HUES64 (cell line): ENCODE measurements around the gene ARMC7.
"Not testable (repeated sequence)": the region's sequence is repeated elsewhere in the genome, so short reads cannot be mapped to it uniquely, and the experiment has no call there.

ENCODE experiments used
- H3K27ac ChIP-seq: 2 replicates; pipeline ENCODE4 v1.7.0; 2013; ENCODE audit warnings: low read depth, low read length, inconsistent platforms
- H3K27me3 ChIP-seq: 2 replicates; pipeline ENCODE4 v1.6.1; 2013; ENCODE audit warnings: mild to moderate bottlenecking, low read length; ENCODE audit not compliant: insufficient read depth
- H3K36me3 ChIP-seq: 2 replicates; pipeline ENCODE4 v1.6.1; 2013; ENCODE audit warnings: mild to moderate bottlenecking, low read length; ENCODE audit not compliant: insufficient read depth
- H3K4me1 ChIP-seq: 2 replicates; pipeline ENCODE4 v1.6.1; 2013; ENCODE audit warnings: mild to moderate bottlenecking, low read length, moderate library complexity; ENCODE audit not compliant: insufficient read depth
- H3K4me3 ChIP-seq: 2 replicates; pipeline ENCODE4 v1.5.1; 2013; ENCODE audit warnings: mild to moderate bottlenecking, low read length, moderate library complexity
- H3K9ac ChIP-seq: 2 replicates; pipeline ENCODE4 v1.6.1; 2013; ENCODE audit warnings: mild to moderate bottlenecking, low read depth, low read length
- H3K9me3 ChIP-seq: 2 replicates; pipeline ENCODE4 v1.6.1; 2013; ENCODE audit warnings: low read depth, low read length; ENCODE audit not compliant: insufficient read depth
- WGBS: fragments of 150-250, 120-280 bp; methylation state at CpG from one replicate; pipeline ENCODE4 v1.1.7; 2013; ENCODE audit warnings: missing lambda C conversion rate; 5-methylcytosine and 5-hydroxymethylcytosine counted together

The ARMC7 gene

DNA sequence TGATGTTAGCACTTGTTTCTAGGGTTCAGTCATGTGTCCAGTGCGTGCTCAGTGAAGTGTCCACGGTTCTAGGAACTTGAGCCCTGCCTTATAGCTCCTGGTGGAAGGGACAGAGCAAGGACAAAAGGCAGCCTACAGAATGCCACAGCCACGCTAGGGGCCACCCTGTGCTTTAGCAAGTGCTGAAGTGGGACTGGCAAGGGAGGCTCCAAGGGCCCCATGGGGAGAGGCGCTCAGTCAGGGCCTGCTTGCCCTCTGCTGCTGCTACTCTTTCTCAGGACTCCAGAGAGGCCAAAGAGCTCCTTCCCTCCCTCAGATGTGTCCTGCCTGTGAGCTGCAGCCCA is 15.0 kb downstream of the ARMC7 start:
- Histone ChIP-seq H3K4me1 (no peaks in the 10 kb centered on the region), H3K9me3 (no peaks in the 10 kb centered on the region), H3K36me3 (peaks cover 18% of the 10 kb centered on the region), H3K27me3 (no peaks in the 10 kb centered on the region), H3K9ac (no peak overlapping the region), H3K4me3 (no peak overlapping the region), H3K27ac (no peak overlapping the region)
- WGBS, result 94% methylated on average over 4 of the region's 4 CpGs

DNA sequence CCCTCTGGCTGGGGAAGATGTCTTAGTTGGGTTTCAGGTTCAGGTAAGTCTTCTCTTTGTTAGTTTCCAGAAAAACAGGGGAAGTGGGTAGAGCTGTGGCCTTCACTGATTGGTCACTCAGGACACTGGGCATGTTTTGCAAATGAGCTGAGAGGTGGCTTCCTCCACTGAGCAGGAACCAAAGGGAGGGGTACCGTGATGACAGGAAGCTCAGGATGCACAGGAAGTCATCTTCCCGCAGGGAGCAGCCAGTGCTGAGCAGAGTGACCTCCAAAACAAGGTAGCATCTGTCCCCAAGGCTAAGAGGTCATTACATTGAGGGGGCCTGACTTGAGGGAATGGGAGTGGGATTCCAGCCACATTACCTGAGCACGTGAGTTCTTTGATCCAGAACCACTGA is 16.2 kb downstream of the ARMC7 start:
- Histone ChIP-seq H3K4me3 (no peak overlapping the region), H3K36me3 (peaks cover 23% of the 10 kb centered on the region), H3K9ac (no peak overlapping the region), H3K27ac (no peak overlapping the region), H3K4me1 (no peaks in the 10 kb centered on the region; the same call in 1 of the 2 replicates), H3K27me3 (no peaks in the 10 kb centered on the region), H3K9me3 (no peaks in the 10 kb centered on the region)
- 59% methylated on average over 3 of the region's 3 CpGs for WGBS

DNA sequence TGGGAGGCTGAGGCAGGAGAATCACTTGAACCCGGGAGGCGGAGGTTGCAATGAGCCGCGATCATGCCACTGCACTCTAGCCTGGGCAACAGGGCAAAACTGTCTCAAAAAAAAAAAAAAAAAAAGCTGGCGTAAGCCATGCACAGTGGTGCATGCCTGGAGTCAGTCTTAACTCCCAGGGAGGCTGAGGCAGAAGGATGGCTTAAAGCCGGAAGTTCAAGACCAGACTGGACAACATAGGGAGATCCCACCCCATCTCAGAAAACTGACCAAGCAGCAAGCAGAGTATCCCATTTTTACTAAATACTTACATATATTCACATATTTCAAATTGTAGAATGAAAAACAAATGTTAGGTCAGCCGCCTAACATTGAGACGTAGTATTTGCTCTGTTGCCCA is 17.2 kb downstream of the ARMC7 start:
- H3K9me3 ChIP-seq, result no peaks in the 10 kb centered on the region
- 93% methylated on average over 8 of the region's 8 CpGs for WGBS
- H3K27ac ChIP-seq, result no peak overlapping the region
- H3K4me3 ChIP-seq, result no peak overlapping the region
- H3K9ac ChIP-seq, result no peak overlapping the region
- H3K4me1 ChIP-seq, result no peaks in the 10 kb centered on the region; the same call in 1 of the 2 replicates
- peaks cover 20% of the 10 kb centered on the region for H3K36me3 ChIP-seq
- no peaks in the 10 kb centered on the region for H3K27me3 ChIP-seq

DNA sequence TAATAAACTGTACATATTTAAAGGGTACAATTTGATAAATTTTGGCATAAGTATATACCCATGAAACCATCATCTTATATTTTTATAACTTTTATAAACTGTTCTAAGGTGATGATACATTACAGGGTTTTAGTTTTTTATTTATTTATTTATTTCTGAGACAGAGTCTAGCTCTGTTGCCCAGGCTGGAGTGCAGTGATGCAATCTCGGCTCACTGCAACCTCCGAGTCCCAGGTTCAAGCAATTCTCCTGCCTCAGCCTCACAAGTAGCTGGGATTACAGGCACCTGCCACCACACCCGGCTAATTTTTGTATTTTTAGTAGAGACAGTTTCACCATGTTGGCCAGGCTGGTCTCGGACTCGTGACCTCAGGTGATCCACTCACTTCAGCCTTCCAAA is 18.2 kb downstream of the ARMC7 start:
- WGBS, result 97% methylated on average over 5 of the region's 5 CpGs
- H3K36me3 ChIP-seq, result peaks cover 20% of the 10 kb centered on the region
- not testable (repeated sequence) for H3K4me1 ChIP-seq, H3K4me3 ChIP-seq, H3K9ac ChIP-seq, H3K27me3 ChIP-seq, H3K9me3 ChIP-seq, H3K27ac ChIP-seq

DNA sequence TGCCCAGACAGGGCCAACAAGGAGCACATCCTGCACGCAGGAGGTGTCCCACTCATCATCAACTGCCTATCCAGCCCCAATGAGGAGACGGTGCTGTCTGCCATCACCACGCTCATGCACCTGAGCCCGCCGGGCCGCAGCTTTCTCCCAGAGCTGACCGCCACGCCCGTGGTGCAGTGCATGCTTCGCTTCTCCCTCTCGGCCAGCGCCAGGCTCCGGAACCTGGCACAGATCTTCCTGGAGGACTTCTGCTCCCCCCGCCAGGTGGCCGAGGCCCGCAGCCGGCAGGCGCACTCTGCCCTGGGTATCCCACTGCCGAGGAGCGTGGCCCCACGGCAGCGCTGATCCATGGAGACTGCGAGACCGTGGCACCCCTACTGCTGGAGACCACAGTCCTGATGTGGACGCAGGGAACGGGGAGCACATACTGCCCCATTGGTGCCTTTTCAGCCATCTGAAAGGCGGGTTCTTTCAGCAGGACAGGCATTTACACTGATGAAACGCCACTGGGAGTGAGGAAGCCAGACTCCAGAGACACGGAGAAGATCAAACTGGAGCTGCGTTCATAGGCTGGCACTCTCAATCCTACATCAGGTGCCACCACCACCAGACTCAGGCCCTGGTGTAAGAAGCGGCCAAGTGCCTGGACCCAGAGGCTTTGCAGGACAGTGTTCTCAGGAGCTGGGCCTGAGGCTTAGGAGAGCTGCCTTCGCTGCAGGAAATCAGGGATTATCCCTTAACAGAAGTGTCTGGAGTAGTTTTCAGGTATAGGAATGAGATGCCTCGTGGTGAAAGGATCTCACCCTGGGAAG is 19.1 kb downstream of the ARMC7 start:
- H3K27me3 ChIP-seq, result no peaks in the 10 kb centered on the region
- WGBS, result 94% methylated on average over 33 of the region's 33 CpGs
- no peak overlapping the region for H3K9ac ChIP-seq
- no peak overlapping the region for H3K27ac ChIP-seq
- no peak overlapping the region for H3K4me3 ChIP-seq
- H3K4me1 ChIP-seq, result no peaks in the 10 kb centered on the region; the same call in 1 of the 2 replicates
- H3K9me3 ChIP-seq, result no peaks in the 10 kb centered on the region
- H3K36me3 ChIP-seq, result peaks cover 20% of the 10 kb centered on the region

DNA sequence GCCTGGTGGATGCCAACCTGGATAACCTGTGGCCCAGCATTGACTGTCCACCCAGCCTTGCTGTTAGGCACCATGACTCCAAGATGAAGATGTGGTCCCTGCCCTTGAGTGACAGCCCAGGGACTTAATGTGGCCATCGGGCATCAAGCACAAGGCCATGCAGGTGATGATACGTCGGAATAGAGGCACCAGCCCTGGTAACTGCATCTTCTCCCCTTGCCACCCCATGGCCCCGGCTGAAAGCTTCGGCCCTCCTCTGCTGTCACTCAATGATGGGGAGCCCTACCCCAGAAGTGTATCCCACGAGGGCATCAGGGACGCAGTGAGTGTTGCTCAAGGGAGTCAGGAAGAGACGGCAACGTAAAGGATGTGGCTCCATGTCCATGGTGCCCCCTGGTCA is 19.8 kb downstream of the ARMC7 start:
- WGBS, result 90% methylated on average over 9 of the region's 9 CpGs
- no peaks in the 10 kb centered on the region; the same call in 1 of the 2 replicates for H3K4me1 ChIP-seq
- H3K4me3 ChIP-seq, result no peak overlapping the region
- H3K27ac ChIP-seq, result no peak overlapping the region
- H3K9ac ChIP-seq, result no peak overlapping the region
- peaks cover 22% of the 10 kb centered on the region for H3K36me3 ChIP-seq
- no peaks in the 10 kb centered on the region for H3K9me3 ChIP-seq
- no peaks in the 10 kb centered on the region for H3K27me3 ChIP-seq

DNA sequence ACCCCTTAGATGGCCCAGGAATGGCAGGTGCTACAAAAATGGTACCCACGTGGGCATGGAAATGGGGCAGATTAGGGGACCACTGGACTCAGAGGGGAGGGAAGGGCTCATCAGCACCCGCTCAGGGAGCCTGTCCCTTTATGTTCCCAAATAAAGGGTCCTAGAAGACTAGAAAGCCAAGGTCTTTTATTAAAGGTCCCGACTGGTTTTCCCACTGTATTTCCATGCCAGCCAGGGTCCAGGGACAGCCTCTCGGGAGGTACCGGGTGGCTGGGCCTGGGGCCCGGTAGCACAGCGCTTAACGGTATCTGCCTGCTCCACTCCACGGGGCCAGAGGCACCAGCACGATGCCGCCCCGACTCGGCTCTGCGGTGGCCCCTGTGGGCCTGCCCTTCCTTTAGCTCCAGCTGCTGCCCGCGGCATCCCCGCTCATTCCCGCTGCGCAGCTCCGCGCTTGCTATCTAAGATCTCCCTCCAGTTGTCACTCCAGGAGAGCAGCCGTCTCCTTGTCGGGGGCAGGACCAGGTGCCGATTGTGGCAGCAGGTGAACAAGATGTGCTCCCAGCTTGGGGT is 20.4 kb downstream of the ARMC7 start:
- Histone ChIP-seq H3K36me3 (peaks cover 27% of the 10 kb centered on the region), H3K4me1 (no peaks in the 10 kb centered on the region; the same call in 1 of the 2 replicates), H3K9ac (0 out of 2 replicates have a peak overlapping the region, but pooled peaks have one; percentile 94), H3K9me3 (no peaks in the 10 kb centered on the region), H3K4me3 (peak overlapping the region; percentile 85), H3K27me3 (no peaks in the 10 kb centered on the region), H3K27ac (no peak overlapping the region)
- WGBS, result 88% methylated on average over 24 of the region's 24 CpGs

DNA sequence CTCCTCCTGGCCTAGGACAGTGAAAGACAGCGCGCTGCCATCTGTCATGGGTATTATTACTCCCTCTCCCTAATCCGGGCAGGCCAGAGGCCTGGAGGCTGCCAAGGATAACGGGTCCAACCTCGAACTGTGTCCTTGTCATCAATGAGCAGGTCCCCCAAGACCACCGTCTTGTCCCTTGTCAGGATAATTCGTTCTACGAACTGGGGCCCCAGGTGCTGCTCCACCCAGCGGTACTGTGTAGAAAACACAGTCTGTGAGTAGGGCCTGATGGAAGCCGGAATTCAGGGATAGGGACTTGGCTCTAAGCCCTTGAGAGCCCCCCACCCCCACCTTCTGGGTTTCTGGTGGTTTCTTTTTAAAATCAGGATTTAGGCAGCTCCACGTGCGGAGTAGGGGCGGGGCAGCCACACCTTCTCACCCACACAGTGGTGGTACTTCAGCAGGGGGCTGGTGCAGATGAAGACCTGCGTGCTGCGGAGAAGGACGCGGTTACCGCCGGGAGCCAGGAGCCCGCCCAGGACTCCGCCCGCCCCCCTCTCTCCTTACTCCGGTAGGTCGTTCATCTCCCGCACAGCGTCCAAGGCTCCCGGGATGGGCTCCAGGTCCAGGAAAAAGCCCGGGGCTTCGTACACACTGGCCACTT is 21.0 kb downstream of the ARMC7 start:
- H3K27me3 ChIP-seq, result no peaks in the 10 kb centered on the region
- H3K4me1 ChIP-seq, result no peaks in the 10 kb centered on the region; the same call in 1 of the 2 replicates
- H3K36me3 ChIP-seq, result peaks cover 33% of the 10 kb centered on the region
- peak overlapping the region; percentile 85 for H3K4me3 ChIP-seq
- peak overlapping the region; percentile 94 for H3K9ac ChIP-seq
- no peaks in the 10 kb centered on the region for H3K9me3 ChIP-seq
- WGBS, result 9% methylated on average over 29 of the region's 29 CpGs
- H3K27ac ChIP-seq, result peak overlapping the region; percentile 93

DNA sequence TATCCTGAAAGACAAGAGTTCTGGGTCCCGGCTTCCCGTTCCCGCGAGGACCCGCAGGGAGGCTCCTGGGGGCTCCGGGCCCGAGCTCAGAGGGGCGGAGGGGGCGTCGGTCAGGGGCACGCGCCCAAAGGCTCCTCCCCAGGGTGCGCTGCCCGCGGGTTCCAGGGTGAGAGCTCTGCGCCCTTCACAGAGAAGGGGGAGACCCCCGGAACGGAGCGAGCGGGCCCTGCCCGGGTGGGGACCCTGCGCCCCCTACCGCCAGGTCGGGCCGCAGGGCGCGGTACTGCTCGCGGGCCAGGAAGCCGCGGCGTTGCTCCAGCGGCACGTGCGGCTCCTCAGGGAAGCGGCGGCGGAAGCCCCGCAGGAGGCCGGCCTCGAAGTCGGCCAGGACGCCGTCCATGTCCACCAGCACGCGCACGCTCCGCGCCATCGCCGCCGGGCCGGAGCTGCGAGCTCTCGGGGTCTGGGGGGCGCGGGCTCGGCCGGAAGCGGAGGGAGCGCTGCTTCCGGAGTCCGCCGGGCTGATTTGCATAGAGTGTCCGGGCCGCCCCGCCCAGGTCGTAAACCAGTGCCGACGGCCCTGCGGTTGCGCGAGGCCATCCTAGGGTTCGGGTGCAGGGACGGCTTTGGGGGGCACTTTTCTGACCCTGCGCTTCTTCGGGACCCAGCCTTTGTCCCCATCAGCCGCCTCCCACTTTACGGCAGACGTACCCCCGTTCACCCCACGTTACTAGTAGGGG is 21.7 kb downstream of the ARMC7 start, which contains the start of gene NT5C:
Gene NT5C (minus strand): TSS at position 465 of the 740 bp plus-strand sequence. CDS start 35 bp downstream, at position 430.
- WGBS, result under 1% methylated on average over 82 of the region's 82 CpGs

DNA sequence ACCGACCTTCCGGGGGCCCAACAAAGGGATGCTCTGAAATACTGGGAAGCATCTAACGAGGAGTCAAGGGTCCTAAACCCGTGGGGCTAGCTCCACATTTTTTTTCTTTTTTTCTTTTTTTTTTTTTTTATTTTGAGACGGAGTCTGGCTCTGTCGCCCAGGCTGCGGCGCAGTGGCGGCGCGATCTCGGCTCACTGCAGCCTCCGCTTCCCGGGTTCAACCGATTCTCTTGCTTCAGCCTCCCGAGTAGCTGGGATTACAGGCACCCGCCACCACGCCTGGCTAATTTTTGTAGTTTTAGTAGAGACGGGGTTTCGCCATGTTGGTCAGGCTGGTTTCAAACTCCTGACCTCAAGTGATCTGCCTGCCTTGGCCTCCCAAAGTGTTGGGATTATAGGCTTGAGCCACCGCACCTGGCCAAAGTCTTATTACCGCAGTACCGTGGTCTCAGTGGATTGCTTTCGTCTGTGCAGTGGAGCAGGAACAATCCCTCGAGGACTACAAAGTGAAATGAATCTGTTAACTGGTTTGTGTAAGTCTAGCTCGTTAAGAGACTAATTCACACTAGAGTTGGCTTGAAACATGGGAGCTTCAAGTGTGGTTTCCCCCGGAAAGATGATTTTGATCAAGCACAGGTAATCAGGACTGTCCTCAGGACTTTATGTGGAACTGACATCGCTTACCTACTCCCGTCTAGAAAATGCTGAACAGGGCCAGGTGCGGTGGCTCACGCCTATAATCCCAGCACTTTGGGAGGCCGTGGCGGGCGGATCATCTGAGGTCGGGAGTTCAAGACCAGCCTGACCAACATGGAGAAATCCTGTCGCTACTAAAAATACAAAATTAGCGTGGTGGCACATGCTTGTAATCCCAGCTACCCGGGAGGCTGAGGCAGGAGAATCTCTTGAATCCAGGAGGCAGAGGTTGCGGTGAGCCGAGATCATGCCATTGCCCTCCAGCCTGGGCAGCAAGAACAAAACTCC is 22.5 kb downstream of the ARMC7 start:
- Histone ChIP-seq H3K9ac (peak overlapping the region; percentile 94), H3K36me3 (peaks cover 49% of the 10 kb centered on the region), H3K27ac (peak overlapping the region; percentile 93), H3K4me3 (peak overlapping the region; percentile 85)
- 89% methylated on average over 40 of the region's 40 CpGs for WGBS
- H3K4me1 ChIP-seq, H3K27me3 ChIP-seq, H3K9me3 ChIP-seq: not testable (repeated sequence)

More for the DNA sequence above, 21.7 kb downstream of the ARMC7 start, which contains the start of gene NT5C:
- Histone ChIP-seq H3K9me3 (no peaks in the 10 kb centered on the region), H3K36me3 (peaks cover 40% of the 10 kb centered on the region), H3K9ac (peak within 1 kb of the TSS; percentile 94), H3K27ac (peak within 1 kb of the TSS; percentile 93), H3K4me1 (no peaks in the 10 kb centered on the region; the same call in 1 of the 2 replicates), H3K4me3 (peak within 1 kb of the TSS; percentile 85), H3K27me3 (no peaks in the 10 kb centered on the region)
